ENCODE measurements around the gene SDC4.

Gene SDC4

GRCh38 chr20:45342855-45343531, 5.2 kb downstream of the SDC4 start:
- no peak for DNase-seq

GRCh38 chr20:45341939-45342854, 6.0 kb downstream of the SDC4 start:
- no peak for DNase-seq

- DNase-seq, result no peak
Observed at GRCh38 chr20:45341579-45341938, 6.7 kb downstream of the SDC4 start.

GRCh38 chr20:45340951-45341350, 7.3 kb downstream of the SDC4 start:
- DNase-seq, result no peak

GRCh38 chr20:45340236-45340847, 7.9 kb downstream of the SDC4 start:
- DNase-seq, result no peak

- DNase-seq, result no peak
Observed at GRCh38 chr20:45339799-45340198, 8.4 kb downstream of the SDC4 start.

GRCh38 chr20:45339084-45339483, 9.1 kb downstream of the SDC4 start:
- DNase-seq, result no peak

- DNase-seq, result no peak
Observed at GRCh38 chr20:45338121-45339030, 9.8 kb downstream of the SDC4 start.

- no peak for DNase-seq
Observed at GRCh38 chr20:45337367-45338120, 10.7 kb downstream of the SDC4 start.

GRCh38 chr20:45336530-45337366, 11.5 kb downstream of the SDC4 start:
- no peak for DNase-seq

GRCh38 chr20:45330476-45330875, 17.7 kb downstream of the SDC4 start:
- no peak for DNase-seq

- DNase-seq, result no peak
Observed at GRCh38 chr20:45329497-45330319, 18.5 kb downstream of the SDC4 start.

GRCh38 chr20:45328451-45328850, 19.8 kb downstream of the SDC4 start:
- no peak for DNase-seq

GRCh38 chr20:45325371-45325770, 22.9 kb downstream of the SDC4 start:
- DNase-seq, result no peak

GRCh38 chr20:45323731-45324130, 24.5 kb downstream of the SDC4 start:
- no peak for DNase-seq

GRCh38 chr20:45322952-45323383, 25.3 kb downstream of the SDC4 start:
- DNase-seq, result no peak

- no peak for DNase-seq
Observed at GRCh38 chr20:45320948-45321595, 27.2 kb downstream of the SDC4 start.

- no peak for DNase-seq
Observed at GRCh38 chr20:45318948-45319347, 29.3 kb downstream of the SDC4 start.

GRCh38 chr20:45318386-45318939, 29.8 kb downstream of the SDC4 start:
- DNase-seq, result no peak
